Fibroblast of lung (primary cell): ENCODE data around the gene CTRB1. TPM values are rescaled to one million over a fixed set of nuclear protein-coding genes. Genes with fewer than 3 reads are reported as not detected.
A peak's percentile ranks its signal among the peaks of the same experiment; 100 is the strongest.
"Not testable (repeated sequence)": the region's sequence is repeated elsewhere in the genome, so short reads cannot be mapped to it uniquely, and the experiment has no call there.

ENCODE experiments used
- DNase-seq, 2 donors: peaks; one replicate each; pipeline versions ENCODE4 v3.0.0 to v3.0.0-alpha.2; 2010; ENCODE audit warnings: low read depth in 2 of 2
- H2AFZ ChIP-seq: 2 replicates; pipeline ENCODE4 v1.5.1; 2012; ENCODE audit warnings: low read length, control low read depth, inconsistent platforms
- H3K27ac ChIP-seq: 2 replicates; pipeline ENCODE4 v1.5.1; 2011; ENCODE audit warnings: low read length, control low read depth; ENCODE audit not compliant: insufficient read depth
- H3K27me3 ChIP-seq: 2 replicates; pipeline ENCODE4 v1.5.1; 2011; ENCODE audit warnings: mild to moderate bottlenecking, low read length; ENCODE audit not compliant: control insufficient read depth, insufficient read depth
- H3K36me3 ChIP-seq: 2 replicates; pipeline ENCODE4 v1.5.1; 2011; ENCODE audit warnings: low read length; ENCODE audit not compliant: control insufficient read depth, insufficient read depth
- H3K4me1 ChIP-seq: 2 replicates; pipeline ENCODE4 v1.5.1; 2011; ENCODE audit warnings: low read length; ENCODE audit not compliant: control insufficient read depth, insufficient read depth; ENCODE audit errors: extremely low read depth
- H3K4me2 ChIP-seq: 2 replicates; pipeline ENCODE4 v1.5.1; 2011; ENCODE audit warnings: low read length, control low read depth; ENCODE audit not compliant: insufficient read depth; ENCODE audit errors: extremely low read depth
- H3K4me3 ChIP-seq, 4 experiments: fragments of 200-600 bp in 1 of 4; sonication (generic) in 1 of 4; replicated peaks in 1 of 4; 2 replicates each; pipeline ENCODE4 v1.5.1; 2011 to 2016; ENCODE audit warnings: low read length in 4 of 4, low read depth in 3 of 4, mild to moderate bottlenecking in 3 of 4, control low read depth in 2 of 4, inconsistent platforms in 1 of 4, mixed read lengths in 1 of 4; ENCODE audit not compliant: insufficient read depth in 1 of 4; ENCODE audit errors: control extremely low read depth in 1 of 4
- H3K79me2 ChIP-seq: 2 replicates; pipeline ENCODE4 v1.5.1; 2012; ENCODE audit warnings: mild to moderate bottlenecking, low read length, inconsistent platforms; ENCODE audit not compliant: control insufficient read depth, insufficient read depth
- H3K9ac ChIP-seq: 2 replicates; pipeline ENCODE4 v1.5.1; 2011; ENCODE audit warnings: mild to moderate bottlenecking, low read length, control low read depth; ENCODE audit not compliant: insufficient read depth
- H3K9me3 ChIP-seq: 2 replicates; pipeline ENCODE4 v1.5.1; 2012; ENCODE audit warnings: low read depth, low read length; ENCODE audit not compliant: control insufficient read depth, insufficient read depth
- H4K20me1 ChIP-seq: 2 replicates; pipeline ENCODE4 v1.5.1; 2011; ENCODE audit warnings: low read length; ENCODE audit not compliant: control insufficient read depth, insufficient read depth; ENCODE audit errors: extremely low read depth
- EZH2 ChIP-seq: IDR thresholded peaks from 2 replicates; pipeline ENCODE4 v1.5.1; 2012; ENCODE audit warnings: low read length, control low read depth, mild to moderate bottlenecking; ENCODE audit errors: missing control alignments
- polyA plus RNA-seq, 2 donors: library from polyadenylated mRNA; depleted of rRNA in 1 of 2; stranded (reverse) in 1 of 2; unstranded in 1 of 2; fragments of >200 nt; gene quantifications; 2 replicates each; pipeline ENCODE4 v1.2.1, GENCODE V29; 2011 to 2012; ENCODE audit warnings: missing spikeins in 1 of 2
- total RNA-seq: library from RNA; depleted of rRNA; stranded (reverse); fragments of >200 nt; gene quantifications from 2 replicates; pipeline ENCODE4 v1.2.1, GENCODE V29; 2014
- TF ChIP-seq, protein P1 (sequence below), 2 donors: IDR thresholded peaks in 1 of 2; conservative IDR thresholded peaks in 1 of 2; 1 replicate in 1 of 2; 2 replicates in 1 of 2; pipeline ENCODE4 v1.5.1; 2011 to 2012; ENCODE audit warnings: low read length in 2 of 2, control low read depth in 1 of 2, inconsistent platforms in 1 of 2, low read depth in 1 of 2, mild to moderate bottlenecking in 1 of 2

Gene CTRB1
- total and polyA plus RNA-seq, 2 donors (not counting 1 experiment from before 2014, with no cell fraction given), result not detected

DNA sequence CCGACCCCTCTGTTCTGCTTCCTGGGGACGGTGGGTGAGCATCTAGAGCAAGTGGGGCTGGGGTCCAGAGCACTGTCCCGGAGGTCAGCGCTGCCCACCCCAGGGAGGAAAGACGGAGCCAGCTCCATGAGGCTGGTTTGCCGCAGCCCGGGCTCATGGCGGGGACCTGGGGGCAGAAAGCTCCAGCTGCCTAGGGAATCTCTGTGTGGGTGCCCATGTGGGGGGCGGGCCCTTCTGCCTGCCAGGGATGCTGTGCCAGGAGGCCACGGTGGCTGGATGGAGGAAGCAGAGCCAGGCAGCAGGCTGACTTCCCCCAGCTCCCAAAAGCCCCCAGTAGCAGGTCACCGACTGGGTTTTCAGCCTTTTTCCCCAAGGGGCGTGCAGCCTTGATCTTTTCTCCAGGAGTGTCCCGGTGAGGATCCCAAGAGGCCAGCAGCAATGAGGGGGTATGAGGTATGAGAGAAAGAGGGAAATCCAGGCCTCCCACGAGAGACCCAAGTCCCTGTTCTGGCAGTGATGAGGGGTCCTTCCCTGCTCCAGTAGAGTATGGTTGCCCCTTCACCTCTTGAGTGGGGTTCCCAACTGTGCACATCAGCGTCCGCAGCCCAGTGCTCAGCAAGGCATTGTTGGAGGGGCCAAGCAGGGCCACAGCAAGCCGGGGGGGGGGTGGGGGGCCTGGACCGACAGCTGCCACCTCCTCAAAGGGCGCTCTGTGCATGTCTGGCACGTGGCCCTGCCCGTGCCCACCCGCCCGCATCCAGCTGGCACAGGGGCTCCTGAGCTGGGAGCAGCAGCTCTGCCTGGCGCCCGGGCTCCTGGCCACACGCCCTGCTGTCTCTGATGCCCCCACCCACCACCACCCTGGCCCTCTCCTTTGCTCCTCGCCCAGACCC is 48.2 kb downstream of the CTRB1 start:
- Histone ChIP-seq H3K4me1 (peaks cover 31% of the 10 kb centered on the region), H3K9me3 (no peaks in the 10 kb centered on the region), H3K9ac (no peak overlapping the region), H3K79me2 (peaks cover 37% of the 10 kb centered on the region), H3K4me2 (peak overlapping the region; percentile 80), H2AFZ (no peak overlapping the region), H4K20me1 (peaks cover 3% of the 10 kb centered on the region), H3K27me3 (no peaks in the 10 kb centered on the region), H3K36me3 (peaks cover 12% of the 10 kb centered on the region), H3K4me3 (peak overlapping the region in 1 of 4 experiments; percentile 99), H3K27ac (no peak overlapping the region)
- DNase-seq, result no peak
- TF ChIP-seq EZH2, result no peak
- TF ChIP-seq, protein P1, sequence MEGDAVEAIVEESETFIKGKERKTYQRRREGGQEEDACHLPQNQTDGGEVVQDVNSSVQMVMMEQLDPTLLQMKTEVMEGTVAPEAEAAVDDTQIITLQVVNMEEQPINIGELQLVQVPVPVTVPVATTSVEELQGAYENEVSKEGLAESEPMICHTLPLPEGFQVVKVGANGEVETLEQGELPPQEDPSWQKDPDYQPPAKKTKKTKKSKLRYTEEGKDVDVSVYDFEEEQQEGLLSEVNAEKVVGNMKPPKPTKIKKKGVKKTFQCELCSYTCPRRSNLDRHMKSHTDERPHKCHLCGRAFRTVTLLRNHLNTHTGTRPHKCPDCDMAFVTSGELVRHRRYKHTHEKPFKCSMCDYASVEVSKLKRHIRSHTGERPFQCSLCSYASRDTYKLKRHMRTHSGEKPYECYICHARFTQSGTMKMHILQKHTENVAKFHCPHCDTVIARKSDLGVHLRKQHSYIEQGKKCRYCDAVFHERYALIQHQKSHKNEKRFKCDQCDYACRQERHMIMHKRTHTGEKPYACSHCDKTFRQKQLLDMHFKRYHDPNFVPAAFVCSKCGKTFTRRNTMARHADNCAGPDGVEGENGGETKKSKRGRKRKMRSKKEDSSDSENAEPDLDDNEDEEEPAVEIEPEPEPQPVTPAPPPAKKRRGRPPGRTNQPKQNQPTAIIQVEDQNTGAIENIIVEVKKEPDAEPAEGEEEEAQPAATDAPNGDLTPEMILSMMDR (conservative IDR thresholded peaks at IDR 0.05 in 1 of 2, IDR thresholded peaks at IDR 0.05 in 1 of 2; ENCODE audit: low read depth in 1 of 2, low read length in 2 of 2), result no peak

DNA sequence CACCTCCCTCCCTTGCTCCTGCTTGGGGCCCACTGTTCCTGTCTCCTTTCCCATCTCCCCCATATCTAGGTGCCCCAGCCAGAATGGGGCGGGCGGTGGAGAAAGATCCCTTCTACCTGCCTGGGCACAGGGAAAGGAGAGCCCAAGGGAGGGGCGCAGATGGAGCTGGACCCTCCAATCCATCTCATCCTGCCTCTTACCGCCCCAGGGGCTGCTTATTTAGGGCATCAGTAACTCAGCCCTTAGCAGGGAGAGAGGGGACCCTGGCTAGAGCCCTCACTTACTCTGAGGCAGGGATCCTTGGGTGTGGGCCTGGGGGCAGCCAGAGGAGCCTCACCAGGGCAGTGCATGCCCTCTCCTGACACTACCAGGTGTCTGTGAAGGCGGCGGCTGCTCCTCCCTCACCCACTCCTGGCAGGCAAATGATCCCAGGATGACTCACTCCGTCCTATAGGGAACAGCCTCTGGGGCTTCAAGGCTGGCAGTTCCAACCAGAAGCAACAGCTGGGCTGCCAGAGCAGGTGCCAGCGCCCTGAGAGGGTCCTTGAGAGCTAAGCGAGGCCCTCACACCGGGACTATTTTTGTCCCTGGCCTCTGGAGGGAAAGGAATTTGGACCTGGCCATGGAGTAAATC is 49.0 kb downstream of the CTRB1 start:
- no peak overlapping the region for H3K9ac ChIP-seq
- TF ChIP-seq EZH2, result no peak
- TF ChIP-seq, protein P1 (conservative IDR thresholded peaks at IDR 0.05 in 1 of 2, IDR thresholded peaks at IDR 0.05 in 1 of 2; ENCODE audit: low read depth in 1 of 2, low read length in 2 of 2), result no peak
- H3K79me2 ChIP-seq, result peaks cover 30% of the 10 kb centered on the region
- H3K9me3 ChIP-seq, result no peaks in the 10 kb centered on the region
- peak; percentile 56 to 64 for DNase-seq
- peaks cover 3% of the 10 kb centered on the region for H4K20me1 ChIP-seq
- no peak overlapping the region for H2AFZ ChIP-seq
- no peak overlapping the region for H3K4me3 ChIP-seq
- H3K27ac ChIP-seq, result no peak overlapping the region
- H3K4me1 ChIP-seq, result peaks cover 28% of the 10 kb centered on the region
- H3K27me3 ChIP-seq, result no peaks in the 10 kb centered on the region
- peaks cover 8% of the 10 kb centered on the region for H3K36me3 ChIP-seq
- no peak overlapping the region for H3K4me2 ChIP-seq

DNA sequence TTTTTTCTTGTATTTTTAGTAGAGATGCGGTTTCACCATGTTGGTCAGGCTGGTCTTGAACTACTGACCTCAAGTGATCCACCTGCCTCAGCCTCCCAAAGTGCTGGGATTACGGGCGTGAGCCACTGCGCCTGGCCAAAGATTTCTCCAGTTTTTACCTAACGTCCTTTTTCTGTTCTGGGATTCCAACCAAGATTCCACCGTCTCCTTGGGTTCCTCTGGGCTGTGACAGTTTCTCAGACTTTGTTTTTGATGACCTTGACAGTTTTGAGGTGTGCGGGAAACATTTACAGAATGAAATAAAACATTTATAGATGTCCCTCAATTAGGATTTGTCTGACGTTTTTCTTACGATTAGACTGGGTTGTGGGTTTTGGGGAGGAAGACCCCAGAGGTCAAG is 50.6 kb downstream of the CTRB1 start:
- not testable (repeated sequence) for H2AFZ ChIP-seq, H3K4me3 ChIP-seq, H3K27me3 ChIP-seq, H4K20me1 ChIP-seq, H3K9me3 ChIP-seq, H3K9ac ChIP-seq, DNase-seq, H3K27ac ChIP-seq, H3K4me2 ChIP-seq, H3K36me3 ChIP-seq
- Histone ChIP-seq H3K4me1 (peaks cover 21% of the 10 kb centered on the region), H3K79me2 (peaks cover 13% of the 10 kb centered on the region)
